Activated CD8-positive, alpha-beta T cell treated with anti-CD3 and anti-CD28 coated beads for 36 hours (primary cell): ENCODE measurements around the gene CLDN14. TPM values are rescaled to one million over a fixed set of nuclear protein-coding genes. Genes with fewer than 3 reads are reported as not detected.

Experiments used
- ATAC-seq: fragments of 200-7000 bp; cut with Tn5 transposase; one replicate; pipeline ENCODE4 v1.10.0; 2021; ENCODE audit warnings: mild to moderate bottlenecking, moderate library complexity
- CTCF ChIA-PET: fragments of 350-600 bp; sonication (Branson Sonifier 250); formaldehyde crosslinking; loops from one replicate; lab custom pipeline; 2021; ENCODE audit warnings: antibody characterized with exemption; lab: Charles Lee
- POLR2A ChIA-PET: fragments of 350-600 bp; sonication (Branson Sonifier 250); formaldehyde crosslinking; loops from one replicate; lab custom pipeline; 2021; ENCODE audit warnings: antibody characterized with exemption; lab: Charles Lee
- DNase-seq: peaks from one replicate; pipeline ENCODE4 v3.0.0-alpha.2; 2020
- H3K27ac Mint-ChIP-seq: one replicate; pipeline ENCODE4 v1.8.0; 2021; ENCODE audit warnings: mild to moderate bottlenecking, mixed read lengths
- H3K27me3 Mint-ChIP-seq: one replicate; pipeline ENCODE4 v1.8.0; 2021; ENCODE audit warnings: mixed read lengths
- H3K36me3 Mint-ChIP-seq: one replicate; pipeline ENCODE4 v1.8.0; 2021; ENCODE audit warnings: low read depth, mixed read lengths
- H3K4me1 Mint-ChIP-seq: one replicate; pipeline ENCODE4 v1.8.0; 2021; ENCODE audit warnings: low read depth, mixed read lengths
- H3K4me3 Mint-ChIP-seq: one replicate; pipeline ENCODE4 v1.8.0; 2021; ENCODE audit warnings: mild to moderate bottlenecking, moderate library complexity, mixed read lengths
- H3K9me3 Mint-ChIP-seq: one replicate; pipeline ENCODE4 v1.8.0; 2021; ENCODE audit warnings: mixed read lengths
- CTCF ChIP-seq: fragments of 200-600 bp; IDR thresholded peaks from one replicate; pipeline ENCODE4 v1.8.0; 2022; ENCODE audit warnings: antibody characterized with exemption, mild to moderate bottlenecking
- intact Hi-C: fragments of 100-400 bp; cut with micrococcal nuclease; formaldehyde crosslinking; loops from one replicate; pipeline ENCODE4 v1.10.0; 2022
- total RNA-seq, 2 experiments: library from RNA; stranded (reverse); gene quantifications; one replicate each; pipeline ENCODE4 v1.2.3, GENCODE V29; 2021

CLDN14 gene
- total RNA-seq: not detected

DNA sequence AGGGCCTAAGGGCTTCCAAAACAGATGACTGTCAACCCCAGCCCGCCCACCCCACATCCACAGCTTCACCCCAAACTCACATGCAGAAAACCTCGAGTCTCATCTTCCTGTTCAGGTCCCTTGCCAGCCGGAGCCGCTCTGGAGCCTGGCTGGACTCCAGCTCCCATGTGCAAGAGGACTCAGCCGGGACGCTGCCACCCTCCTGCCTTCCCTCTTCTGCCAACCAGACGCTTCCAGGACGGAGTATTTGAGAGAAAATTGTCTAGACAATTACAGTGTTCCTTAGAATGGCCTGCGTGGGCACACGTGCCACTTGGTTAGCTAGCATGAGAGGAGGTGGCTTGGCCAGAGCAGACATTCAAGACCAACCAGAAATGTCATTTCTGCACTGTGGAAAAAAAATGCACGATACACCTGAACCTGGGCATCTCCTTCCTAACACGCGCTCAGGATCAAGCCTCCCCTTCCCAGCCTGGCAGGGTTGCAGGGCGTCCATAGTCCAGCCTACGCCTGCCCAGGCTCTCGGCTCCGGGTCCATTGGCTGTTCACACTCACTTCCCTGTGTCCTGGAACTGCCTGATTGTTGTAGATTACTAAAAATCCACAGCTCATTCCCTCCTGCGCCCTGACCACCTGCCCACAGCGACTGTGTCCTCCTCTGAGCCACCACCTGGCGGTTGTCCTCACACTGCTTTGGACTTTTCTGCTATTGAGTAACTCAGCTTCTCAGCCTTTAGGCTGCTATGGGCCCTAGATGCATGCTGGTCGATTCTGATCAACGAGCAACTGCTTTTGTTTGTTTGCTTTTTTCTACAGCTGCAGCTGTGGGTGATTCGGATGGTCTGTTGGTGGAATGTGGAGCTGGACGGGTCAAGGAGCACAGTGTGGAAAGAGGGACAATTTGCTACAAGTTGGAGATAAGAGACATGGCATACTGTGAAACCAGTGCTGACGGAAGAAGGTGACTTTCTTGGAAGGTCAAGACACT is at the start of gene CLDN14:
CLDN14 (minus strand) TSS at position 708 of the 988 bp plus-strand sequence. CDS start 18,427 bp downstream, outside the sequence.
- H3K4me3 Mint-ChIP-seq: no peak within 1 kb of the TSS
- H3K27me3 Mint-ChIP-seq: peaks cover 1% of the 10 kb centered on the region
- POLR2A ChIA-PET: no interaction called here
- no peak for DNase-seq
- no peaks in the 10 kb centered on the region for H3K9me3 Mint-ChIP-seq
- intact Hi-C loops: no loop called here
- CTCF ChIA-PET: interaction anchor here (0.9 kb wide), 1 partner anchor 32 kb away, joined by 3 read pairs; no protein-coding TSS in a partner anchor
- no peaks in the 10 kb centered on the region for H3K36me3 Mint-ChIP-seq
- no peaks in the 10 kb centered on the region for H3K4me1 Mint-ChIP-seq
- no peak within 1 kb of the TSS for H3K27ac Mint-ChIP-seq
- ATAC-seq: no peak
- TF ChIP-seq CTCF: no peak

GRCh38 chr21:36528716-36529115 is 48.8 kb upstream of the CLDN14 start:
- H3K4me1 Mint-ChIP-seq: no peaks in the 10 kb centered on the region
- no peak for DNase-seq
- no peak for TF ChIP-seq CTCF
- no peaks in the 10 kb centered on the region for H3K9me3 Mint-ChIP-seq
- CTCF ChIA-PET: interaction anchor here (1.9 kb wide), 1 partner anchor 102 kb away, joined by 7 read pairs; no protein-coding TSS in a partner anchor
- intact Hi-C loops: no loop called here
- no peak for ATAC-seq
- POLR2A ChIA-PET: no interaction called here
- no peaks in the 10 kb centered on the region for H3K36me3 Mint-ChIP-seq
- H3K27me3 Mint-ChIP-seq: no peaks in the 10 kb centered on the region
- H3K27ac Mint-ChIP-seq: no peak overlapping the region
- H3K4me3 Mint-ChIP-seq: no peak overlapping the region

DNA sequence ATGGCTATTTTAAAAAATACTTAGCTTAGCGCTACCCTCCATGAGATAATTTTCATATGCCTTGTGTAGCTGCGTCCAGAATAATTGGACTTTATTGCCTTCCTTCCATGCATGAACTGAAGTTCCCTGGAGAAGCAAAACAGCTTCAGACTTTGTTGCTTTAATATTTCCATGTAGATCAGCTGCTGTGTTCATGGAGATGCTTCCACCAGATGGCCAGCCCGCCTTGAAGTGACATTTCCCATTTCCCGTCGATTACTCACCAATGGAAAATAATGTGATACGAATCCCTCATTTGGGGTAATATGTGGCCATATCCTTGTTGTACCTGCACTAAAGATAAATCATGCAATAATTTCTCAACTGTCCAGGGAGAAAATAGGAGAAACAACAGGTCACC is 47.4 kb upstream of the CLDN14 start:
- H3K4me3 Mint-ChIP-seq: no peak overlapping the region

GRCh38 chr21:36526104-36526503 is 46.2 kb upstream of the CLDN14 start:
- CTCF ChIA-PET: interaction anchor here (1.1 to 1.2 kb wide), 2 partner anchors 22 to 28 kb away, joined by 3 read pairs; no protein-coding TSS in a partner anchor
- no peak for TF ChIP-seq CTCF
- no peak overlapping the region for H3K4me3 Mint-ChIP-seq
- H3K9me3 Mint-ChIP-seq: no peaks in the 10 kb centered on the region
- DNase-seq: no peak
- ATAC-seq: no peak
- POLR2A ChIA-PET: no interaction called here
- H3K27ac Mint-ChIP-seq: no peak overlapping the region
- no peaks in the 10 kb centered on the region for H3K27me3 Mint-ChIP-seq
- H3K4me1 Mint-ChIP-seq: no peaks in the 10 kb centered on the region
- H3K36me3 Mint-ChIP-seq: no peaks in the 10 kb centered on the region
- intact Hi-C loops: no loop called here

More for the DNA sequence above, 47.4 kb upstream of the CLDN14 start:
- intact Hi-C loops: no loop called here
- TF ChIP-seq CTCF: no peak
- Mint-ChIP-seq H3K4me1 (no peaks in the 10 kb centered on the region), H3K36me3 (no peaks in the 10 kb centered on the region), H3K9me3 (no peaks in the 10 kb centered on the region), H3K27me3 (no peaks in the 10 kb centered on the region), H3K27ac (no peak overlapping the region)
- ATAC-seq: no peak
- no peak for DNase-seq
- ChIA-PET CTCF (interaction anchor here (1.1 to 1.9 kb wide), 3 partner anchors 23 to 103 kb away, joined by 3 to 7 read pairs (median 3); no protein-coding TSS in a partner anchor), POLR2A (interaction anchor here (1.3 kb wide), 1 partner anchor 21 kb away, joined by 3 read pairs; no protein-coding TSS in a partner anchor)

GRCh38 chr21:36524477-36524876 is 44.6 kb upstream of the CLDN14 start:
- no peaks in the 10 kb centered on the region for H3K36me3 Mint-ChIP-seq
- H3K27me3 Mint-ChIP-seq: peaks cover 3% of the 10 kb centered on the region
- H3K4me3 Mint-ChIP-seq: no peak overlapping the region
- no peaks in the 10 kb centered on the region for H3K4me1 Mint-ChIP-seq
- intact Hi-C loops: no loop called here
- DNase-seq: no peak
- ChIA-PET CTCF (no interaction called here), POLR2A (no interaction called here)
- no peak for TF ChIP-seq CTCF
- peaks cover 8% of the 10 kb centered on the region for H3K9me3 Mint-ChIP-seq
- no peak overlapping the region for H3K27ac Mint-ChIP-seq
- ATAC-seq: no peak
